ENCODE measurements around the gene ING3.
A peak's percentile ranks its signal among the peaks of the same experiment; 100 is the strongest.
"Not testable (repeated sequence)": the region's sequence is repeated elsewhere in the genome, so short reads cannot be mapped to it uniquely, and the experiment has no call there.

Gene ING3

DNA sequence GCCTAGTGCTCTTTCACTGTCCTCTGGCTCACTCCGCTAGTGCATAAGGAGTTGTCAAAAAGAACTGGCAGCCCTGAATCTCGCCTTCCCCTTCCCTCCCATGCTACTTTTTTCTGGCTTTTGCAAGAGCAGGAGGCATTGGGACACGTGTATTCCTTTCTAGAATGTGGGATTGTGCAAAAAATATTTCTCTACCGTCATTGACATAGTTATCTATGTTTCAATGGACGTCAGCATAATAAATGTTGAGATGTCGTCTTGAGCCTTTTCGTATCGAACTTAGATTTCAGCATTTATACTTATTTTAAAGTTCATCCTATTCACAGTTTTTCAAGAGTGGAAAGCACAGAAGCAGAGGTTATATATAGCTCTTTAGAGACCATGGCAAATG, 727 bp downstream of the ING3 start:
- no peak for DNase-seq

DNA sequence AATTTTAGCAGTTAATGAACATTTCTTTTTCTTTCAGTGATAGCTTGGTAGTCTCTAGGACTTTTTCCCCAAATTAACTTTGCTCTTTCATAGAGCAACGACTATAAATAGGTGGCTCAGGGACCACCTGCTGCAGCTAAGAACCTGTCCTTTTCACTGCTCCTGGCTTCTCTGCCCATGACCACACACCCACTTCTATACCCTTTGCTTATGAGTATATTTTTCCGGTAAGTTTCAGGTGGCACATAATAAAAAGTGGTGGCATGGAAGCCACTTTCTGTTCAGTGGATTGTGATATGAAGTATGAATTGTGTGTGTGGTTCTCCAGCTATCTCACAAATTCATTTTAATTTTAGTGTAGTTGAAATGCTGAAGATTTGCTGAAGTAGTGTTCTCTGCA, 1.2 kb downstream of the ING3 start:
- DNase-seq, result no peak

DNA sequence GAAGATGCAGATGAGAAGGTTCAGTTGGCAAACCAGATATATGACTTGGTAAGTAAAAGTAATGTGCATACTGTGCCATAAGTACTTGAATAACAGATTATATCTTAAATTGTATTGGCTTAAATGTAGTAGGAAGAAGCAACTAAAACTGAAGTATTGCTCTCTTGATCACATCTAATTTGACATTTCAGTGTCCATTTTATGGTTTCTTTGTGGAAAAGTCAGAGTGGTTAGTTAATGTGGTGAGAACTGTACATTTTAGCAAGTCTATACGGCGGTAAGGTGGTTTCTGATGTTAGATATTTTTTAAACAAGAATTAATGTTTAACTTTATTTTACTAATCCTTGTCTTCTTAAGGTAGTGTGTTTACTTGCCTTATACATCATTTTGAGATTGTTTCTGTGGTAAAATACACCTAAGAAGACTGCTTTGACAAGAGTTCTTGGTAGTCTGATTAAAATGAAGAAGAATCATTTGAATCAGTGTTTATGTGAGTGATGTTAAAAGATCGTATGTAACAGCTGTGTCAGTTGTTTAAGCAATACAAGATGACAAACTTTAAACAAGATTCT, 5.1 kb downstream of the ING3 start:
- DNase-seq, result no peak

DNA sequence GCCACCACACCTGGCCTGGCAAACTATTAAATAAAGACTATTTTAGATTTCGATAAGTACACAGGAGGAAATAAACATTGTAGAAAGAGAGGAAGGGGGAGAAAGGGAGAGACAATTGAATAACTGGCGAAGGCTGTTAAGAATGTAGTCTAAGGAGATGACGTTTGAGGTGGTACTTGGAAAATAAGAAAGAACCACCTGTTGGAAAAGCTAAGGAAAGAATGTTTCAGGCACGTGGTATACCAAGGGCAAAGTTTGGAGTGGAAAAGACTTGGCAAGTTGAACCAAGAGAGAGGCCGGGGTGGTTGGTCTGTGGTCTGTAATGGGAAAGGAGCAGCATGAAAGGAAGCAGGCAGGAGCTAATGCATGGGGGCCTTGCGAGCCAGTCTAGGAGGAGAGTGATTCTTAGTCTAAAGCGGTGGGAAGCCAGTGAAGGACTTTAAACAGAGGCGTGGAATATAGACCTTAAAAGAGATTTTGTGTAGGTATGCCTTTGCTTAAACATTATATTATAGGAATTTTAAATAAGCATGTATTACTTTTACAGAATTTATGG, 9.4 kb downstream of the ING3 start:
- no peak for DNase-seq

DNA sequence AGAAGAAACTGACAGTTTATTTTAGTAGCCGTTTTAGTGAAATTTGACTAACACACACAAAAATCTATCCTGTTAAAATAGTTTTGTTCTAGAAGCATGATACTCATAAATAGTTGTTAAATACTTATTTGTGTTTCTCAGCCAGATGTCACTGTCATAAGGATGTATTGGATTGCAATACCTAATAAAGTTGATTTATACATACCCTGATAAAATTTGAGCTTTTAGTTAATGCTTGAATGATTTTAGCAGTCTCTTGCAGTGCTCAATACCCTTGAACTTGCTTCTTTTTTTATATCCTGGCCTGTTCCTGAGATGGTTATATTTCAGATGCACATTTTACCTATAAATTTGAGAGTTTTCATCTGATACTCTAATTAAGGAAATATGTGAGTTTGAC, 10.1 kb downstream of the ING3 start:
- DNase-seq, result no peak

DNA sequence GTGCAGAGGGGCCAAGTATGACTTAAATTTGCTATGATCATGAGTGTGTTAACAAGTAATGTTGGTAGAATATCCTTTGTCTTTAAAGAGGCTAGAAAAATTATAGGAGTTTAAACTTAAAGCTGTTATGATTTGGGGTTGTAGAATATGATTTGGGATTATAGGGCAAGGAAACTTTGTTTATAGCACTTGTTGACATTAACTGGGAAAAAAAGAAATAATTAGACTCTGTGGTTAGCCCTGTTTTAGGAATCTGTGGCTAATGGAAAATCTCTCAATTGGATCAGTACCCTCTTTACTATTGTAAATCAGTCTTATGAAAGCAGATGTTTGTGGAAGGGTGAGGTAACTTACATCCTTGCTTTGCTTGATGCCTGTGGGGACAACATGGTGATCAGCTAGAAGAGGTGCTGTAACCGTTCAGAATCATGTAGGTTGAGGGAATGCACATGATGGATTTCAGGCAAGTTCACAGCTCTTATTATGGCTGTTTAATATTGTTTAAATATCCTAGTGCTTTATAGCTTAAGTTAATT, 11.1 kb downstream of the ING3 start:
- no peak for DNase-seq

DNA sequence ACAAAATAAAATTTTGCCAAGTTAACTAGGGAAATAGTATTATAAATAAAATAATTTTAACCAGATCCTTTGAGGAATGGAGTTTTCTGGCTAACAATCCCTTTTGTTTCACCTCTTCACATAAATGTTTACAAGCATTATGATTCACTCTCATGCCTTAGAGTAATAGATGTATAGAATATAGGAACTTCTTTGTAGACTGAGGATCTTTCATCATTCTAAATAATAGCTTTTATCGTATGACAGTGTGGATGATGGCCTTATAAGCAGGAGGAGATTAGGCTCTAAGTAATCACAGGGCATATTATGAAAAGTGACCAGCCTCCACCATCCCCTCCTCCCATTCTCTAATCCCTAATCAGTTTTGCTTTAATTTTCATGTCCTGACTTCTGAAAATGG, 13.5 kb downstream of the ING3 start:
- DNase-seq, result no peak

DNA sequence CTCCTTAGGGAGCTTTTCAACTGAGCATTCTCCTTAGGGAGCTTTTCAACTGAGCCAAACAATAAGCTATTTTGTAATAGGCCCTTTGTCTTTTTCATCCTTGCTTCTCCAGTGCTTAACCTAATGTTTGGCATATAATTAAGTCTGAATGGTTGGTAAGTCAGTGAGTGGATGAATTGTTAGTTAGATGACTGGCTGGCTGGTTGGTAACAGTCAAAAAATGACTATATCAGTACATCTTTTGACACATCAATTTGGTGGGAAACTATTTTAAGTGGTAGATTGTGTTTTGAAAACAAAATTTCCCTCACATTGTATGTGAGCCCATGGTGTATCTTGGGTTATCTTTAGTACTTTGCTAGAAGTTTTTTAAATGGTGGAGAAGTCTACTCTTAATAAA, 16.4 kb downstream of the ING3 start:
- no peak for DNase-seq

DNA sequence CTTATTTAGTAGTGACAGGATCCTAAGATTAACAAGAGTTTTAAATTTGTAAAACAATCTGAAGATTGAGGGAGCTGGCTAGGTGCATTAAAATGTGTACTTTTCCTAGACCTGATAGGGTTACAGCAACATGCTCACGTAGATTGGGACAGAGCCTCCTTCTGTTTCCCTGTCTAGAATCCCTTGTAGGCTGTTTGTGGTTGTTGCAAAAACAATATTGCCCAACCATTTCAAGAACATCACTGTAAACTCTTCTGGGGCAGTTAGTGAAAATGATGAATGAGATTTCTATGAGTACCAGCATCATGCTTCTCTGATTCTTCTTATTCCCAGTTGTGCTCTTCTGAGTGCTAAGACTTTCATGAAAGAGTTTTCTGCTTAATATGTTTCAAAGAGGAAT, 23.3 kb downstream of the ING3 start:
- DNase-seq, result no peak

DNA sequence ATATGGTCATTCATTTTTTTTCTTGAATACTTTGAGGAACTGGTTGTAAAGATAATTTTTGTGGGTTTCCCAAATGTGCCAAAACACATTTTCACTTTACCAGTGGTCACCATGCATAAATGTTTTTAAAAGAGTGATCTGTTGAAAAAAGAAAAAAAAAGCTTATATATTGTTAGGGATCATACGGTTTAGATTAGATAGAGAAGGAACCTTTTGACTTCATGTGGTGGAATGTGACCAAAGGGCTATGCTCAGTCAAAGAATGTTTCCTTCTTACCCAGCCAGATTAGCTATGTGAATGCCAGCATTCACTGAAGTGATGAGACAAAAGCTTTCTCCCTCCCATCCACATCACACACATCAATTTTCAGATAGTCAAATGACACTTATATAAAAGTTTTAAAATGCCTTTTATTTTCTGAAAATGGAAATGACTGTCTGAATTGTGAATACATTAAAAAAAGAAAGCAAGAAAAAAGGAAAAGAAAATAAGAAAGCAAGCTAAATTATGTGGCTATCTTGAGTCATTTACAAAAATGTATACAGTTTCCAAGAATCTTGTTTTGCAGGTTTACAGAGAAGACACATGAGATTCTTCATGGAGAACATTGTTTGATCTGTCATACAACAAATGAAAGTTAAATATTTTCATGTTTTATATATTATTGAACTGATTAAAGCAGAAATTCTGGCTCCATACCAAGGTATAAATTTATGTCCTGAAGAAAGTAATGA, 29.4 kb downstream of the ING3 start:
- no peak for DNase-seq

DNA sequence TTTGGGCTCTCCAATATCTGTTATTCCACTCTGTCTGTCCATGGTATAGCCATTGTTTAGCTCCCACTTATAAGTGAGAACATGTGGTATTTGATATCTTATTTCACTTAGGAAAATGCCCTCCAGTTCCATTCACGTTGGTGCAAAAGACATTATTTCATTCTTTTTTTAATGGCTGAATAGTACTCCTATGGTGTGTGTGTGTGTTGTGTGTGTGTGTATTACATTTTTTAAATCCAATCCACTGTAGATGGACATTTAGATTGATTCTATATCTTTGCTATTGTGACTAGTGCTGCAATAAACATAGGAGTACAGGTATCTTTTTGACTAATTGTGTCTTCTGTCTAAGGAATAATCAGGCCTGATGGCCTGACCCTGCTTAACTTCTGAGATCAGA, 30.5 kb downstream of the ING3 start:
- no peak for DNase-seq

DNA sequence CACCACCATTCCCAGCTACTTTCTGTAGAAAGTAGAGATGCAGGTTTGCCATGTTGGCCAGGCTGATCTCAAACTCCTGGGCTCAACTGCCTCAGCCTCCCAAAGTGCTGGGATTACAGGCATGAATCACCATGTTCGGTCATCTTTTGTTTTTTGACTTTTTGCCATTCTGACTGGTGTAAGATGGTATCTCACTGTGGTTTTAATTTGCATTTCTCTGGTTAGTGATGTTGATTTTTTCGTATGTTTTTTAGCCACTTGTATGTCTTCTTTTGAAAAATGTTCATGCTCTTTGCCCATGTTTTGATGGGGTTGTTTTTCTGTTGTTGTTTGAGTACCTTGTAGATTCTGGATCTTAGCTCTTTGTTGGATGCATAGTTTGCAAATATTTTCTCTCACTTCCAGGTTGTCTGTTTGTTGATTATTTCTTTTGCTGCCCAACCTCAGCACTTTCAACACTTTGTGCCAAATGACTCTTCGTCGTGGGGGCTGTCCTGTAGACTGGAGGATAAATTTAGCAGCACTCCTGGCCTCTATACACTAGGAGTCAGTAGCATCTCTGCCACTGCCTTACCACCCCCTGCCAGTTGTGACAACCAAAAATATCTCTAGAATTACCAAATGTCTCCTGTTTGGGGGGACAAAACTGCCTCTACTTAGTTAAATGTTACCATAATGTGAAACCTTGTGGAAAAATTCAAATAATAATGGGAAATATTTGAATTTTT, 31.5 kb downstream of the ING3 start:
- DNase-seq, result no peak

DNA sequence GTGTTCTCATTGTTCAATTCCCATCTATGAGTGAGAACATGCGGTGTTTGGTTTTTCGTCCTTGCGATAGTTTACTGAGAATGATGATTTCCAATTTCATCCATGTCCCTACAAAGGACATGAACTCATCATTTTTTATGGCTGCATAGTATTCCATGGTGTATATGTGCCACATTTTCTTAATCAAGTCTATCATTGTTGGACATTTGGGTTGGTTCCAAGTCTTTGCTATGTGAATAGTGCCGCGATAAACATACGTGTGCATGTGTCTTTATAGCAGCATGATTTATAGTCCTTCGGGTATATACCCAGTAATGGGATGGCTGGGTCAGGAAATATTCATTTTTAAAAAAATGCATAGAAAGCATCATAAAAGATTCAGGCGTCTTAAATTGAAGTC, 33.0 kb downstream of the ING3 start:
- not testable (repeated sequence) for DNase-seq

DNA sequence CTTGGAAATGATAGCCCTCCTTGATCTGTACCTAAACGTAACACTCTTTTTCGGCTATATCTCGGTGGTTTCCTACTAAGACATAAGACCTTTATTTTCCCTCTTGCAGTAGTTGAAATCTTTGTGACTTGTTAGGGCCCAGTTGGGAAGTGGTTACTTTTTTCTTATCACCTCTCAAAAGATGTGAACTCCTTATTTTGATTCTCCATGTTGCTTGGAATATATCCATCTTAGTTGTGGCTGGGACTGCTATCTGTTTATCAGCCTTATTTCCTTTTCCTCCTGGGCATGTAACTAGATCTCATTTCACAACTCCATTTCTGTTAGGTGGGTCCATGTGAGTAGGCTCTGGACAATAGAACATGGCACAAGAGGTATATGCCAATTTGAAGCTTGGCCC, 33.8 kb downstream of the ING3 start:
- no peak for DNase-seq

DNA sequence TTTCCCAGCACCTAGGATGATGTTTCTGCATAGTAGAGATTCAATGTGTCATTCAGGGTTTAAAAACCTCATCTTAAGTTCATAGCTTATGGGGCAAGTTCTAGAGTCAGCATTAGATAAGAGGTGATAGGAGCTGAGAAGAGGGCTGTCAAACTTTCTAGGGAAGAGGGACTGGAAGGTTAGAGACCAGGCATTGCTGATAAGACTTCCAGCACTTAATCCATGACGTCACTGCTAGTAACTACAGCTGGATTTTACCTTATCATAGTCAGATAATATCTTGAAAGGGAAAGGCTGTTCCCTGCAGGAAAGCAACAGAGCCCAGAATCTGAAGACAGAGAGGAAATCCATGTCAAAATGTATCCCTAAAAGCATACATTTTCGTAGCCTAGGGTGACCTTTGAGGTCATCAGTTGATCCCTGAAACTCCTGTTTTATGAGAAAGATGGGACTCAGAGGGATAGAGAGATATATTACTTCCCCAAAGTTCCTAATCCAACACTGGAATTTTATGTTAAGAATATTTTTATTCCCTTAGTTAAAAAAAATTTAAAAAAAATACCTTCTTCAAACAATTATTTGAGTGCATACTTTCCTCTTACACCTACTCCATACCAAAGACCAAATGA, 34.7 kb downstream of the ING3 start:
- DNase-seq, result no peak

DNA sequence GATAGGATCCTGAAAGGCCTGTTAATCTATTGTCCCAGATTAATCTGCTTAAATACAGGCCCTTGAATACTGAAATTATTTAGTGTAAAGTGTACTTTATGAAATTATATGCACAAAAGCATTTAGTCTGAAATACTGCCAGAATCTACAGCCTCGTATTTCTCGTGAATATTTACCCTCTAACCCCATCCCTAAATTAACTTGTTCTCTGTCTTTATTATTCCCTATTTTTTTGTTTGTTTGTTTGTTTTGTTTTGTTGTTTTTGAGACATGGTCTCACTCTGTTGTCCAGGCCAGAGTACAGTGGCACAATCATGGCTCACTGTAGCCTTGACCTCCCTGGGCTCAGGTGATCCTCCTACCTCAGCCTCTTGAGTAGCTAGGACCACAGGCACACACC, 35.3 kb downstream of the ING3 start:
- DNase-seq, result no peak

DNA sequence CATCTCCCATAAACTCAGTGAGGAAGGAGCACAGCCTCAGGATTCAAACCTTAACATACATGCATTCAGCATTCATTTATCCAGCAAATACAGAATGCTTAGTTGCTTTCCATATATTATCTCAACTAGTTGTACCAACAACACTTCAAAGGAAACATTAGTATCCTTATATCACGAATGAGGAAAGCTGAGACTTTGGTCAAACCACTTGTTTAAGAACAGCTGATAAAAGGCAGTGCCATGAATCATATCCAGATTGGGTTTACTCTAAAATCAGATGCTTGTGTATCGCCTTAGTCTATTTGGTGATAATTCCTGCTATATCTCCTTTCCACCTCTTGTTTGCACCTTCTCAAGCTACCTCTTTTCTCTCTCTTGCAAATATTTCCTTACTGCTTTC, 36.1 kb downstream of the ING3 start:
- no peak for DNase-seq

DNA sequence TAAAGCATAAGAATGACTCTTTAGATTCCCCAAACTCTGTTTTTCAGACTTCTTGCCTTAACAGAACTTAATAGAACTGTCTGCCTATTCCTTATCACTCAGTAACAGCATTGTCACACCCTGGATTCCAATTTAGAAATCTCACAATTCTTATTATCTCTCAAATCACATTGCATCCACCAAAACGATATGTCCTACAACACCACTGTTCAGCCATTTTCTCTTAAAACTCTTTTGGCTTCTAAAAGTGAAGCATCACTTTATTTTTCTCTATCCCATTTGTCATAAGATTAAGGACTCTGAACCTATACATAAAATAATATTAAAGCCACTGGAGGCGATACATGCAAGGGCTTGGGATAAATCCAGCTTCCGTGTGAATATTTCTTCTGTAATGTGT, 36.7 kb downstream of the ING3 start:
- DNase-seq, result no peak

DNA sequence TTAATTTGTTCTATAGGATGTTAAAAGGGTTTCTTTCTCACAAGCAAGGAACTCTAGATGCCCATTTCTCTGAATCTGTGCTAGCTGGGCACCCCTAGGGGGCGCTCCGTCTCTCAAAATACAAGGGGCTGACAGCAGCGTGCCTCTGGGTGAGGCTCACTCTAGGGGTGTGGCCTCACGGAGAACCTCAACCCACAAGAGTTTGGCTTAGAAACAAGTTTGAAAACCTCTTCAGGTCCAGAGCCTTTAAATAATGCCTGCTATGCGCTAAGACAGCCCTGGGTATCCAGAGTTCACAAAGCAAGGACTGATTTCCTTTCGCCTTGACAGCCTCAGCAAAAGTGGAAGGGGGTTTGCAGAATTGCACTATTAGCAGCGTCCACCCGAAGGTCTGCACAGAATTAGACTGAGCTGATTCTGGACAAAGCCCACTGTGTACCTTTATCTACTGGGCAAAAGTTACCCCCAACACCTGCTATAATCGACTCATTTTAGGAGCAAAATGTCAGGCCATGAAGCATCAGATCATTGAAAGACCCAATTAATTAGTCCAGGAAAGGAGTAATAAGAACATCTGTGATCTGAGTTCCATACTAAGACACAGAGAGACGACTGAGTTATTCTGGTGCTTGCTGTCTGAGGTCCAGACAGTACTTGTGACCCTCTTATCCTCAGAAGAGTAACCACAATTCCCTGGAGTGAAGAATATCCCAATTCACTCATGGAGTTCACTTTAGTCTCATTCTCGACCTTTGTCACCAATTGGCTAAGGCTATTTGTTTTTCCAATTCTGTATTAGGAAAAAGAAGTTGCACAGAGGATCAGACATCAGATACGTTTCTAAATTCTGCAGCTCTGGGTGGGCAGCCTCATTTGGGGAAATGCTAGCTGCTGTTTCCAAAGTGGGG, 37.4 kb downstream of the ING3 start:
- DNase-seq, result peak; percentile 86

DNA sequence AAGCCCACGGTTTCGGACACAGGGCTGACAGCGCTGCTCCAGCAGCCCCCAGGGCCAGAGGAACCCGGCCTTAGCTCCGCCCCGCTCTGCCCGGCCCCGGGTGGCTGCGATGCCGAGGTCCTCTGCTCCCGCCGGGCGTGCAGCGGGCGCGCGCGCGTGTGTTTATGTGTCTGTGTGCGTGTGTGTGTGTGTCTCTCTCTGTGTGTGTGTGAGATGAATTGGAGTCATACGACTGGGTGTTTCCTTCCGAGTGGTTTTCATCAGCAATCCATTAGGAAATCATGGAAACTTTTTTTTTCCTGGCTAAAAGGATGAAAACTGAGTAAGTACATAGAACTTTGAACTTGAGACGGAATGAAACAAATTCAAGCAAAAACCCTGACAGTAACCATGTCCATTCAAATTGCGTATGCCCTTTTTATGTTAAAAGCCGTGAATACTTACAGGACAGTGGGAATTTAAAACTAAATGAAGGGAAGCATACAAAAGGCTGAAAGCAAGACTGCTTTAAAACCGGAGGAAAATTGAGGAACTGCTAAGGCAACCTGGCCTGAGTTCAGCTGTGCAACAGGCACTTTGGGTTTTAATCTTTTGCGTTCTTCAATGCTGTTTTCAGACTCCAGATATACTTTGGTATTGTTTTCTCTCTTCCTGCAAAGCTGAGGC, 38.1 kb downstream of the ING3 start, which contains the start of gene CPED1:
Gene CPED1, plus strand, starts transcription at position 121 of the 666 bp plus-strand sequence. CDS start 911 bp downstream, outside the sequence.
- peak; percentile 19 for DNase-seq

Measured in activated CD4-positive, alpha-beta T cell treated with anti-CD3 and anti-CD28 coated beads, Interleukin-2, amount 50 U/mL, for 1 hour (primary cell).